NB4 (cell line): ENCODE results near the gene SLC12A7.

Experiments used
- DNase-seq: peaks from one replicate; pipeline ENCODE4 v3.0.0; 2010; ENCODE audit warnings: low read depth
- H3K4me3 ChIP-seq: one replicate; pipeline ENCODE4 v1.5.1; 2011; ENCODE audit warnings: mild to moderate bottlenecking, low read depth, low read length, moderate library complexity
- CTCF ChIP-seq: IDR thresholded peaks from one replicate; pipeline ENCODE4 v1.5.1; 2012; ENCODE audit warnings: low read depth, low read length
- MYC ChIP-seq: IDR thresholded peaks from 2 replicates; pipeline ENCODE4 v1.6.1; 2011; ENCODE audit warnings: low read depth, low read length
- POLR2A ChIP-seq: IDR thresholded peaks from 2 replicates; pipeline ENCODE4 v1.6.1; 2011; ENCODE audit warnings: mild to moderate bottlenecking; ENCODE audit not compliant: insufficient read length; ENCODE audit errors: extremely low read depth
- TF ChIP-seq, protein P1 (sequence below): IDR thresholded peaks from 2 replicates; pipeline ENCODE4 v1.6.1; 2011; ENCODE audit warnings: low read depth, low read length

The SLC12A7 gene

DNA sequence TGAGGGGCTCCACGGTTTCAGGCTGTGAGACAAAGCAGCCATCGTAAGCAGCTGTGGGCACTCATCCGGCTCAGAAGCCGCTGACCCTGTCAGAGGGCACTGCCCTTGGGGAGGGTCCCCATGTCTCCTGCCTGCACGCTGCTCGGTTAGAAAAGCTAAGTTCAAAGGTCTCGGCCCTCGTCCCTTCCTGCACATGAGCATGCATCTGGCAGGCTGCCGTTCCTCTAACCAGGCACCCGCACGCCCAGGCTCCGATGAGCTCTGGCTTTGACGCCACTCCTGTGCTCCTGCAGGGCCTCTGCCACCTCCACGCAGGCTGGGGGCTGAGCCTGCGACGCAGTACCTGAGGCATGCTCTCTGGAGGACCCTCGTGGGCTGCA lies 52.0 kb downstream of the SLC12A7 start:
- TF ChIP-seq CTCF, result no peak
- TF ChIP-seq, protein P1, sequence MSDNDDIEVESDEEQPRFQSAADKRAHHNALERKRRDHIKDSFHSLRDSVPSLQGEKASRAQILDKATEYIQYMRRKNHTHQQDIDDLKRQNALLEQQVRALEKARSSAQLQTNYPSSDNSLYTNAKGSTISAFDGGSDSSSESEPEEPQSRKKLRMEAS, result no peak
- no peak for TF ChIP-seq MYC
- TF ChIP-seq POLR2A, result no peak

DNA sequence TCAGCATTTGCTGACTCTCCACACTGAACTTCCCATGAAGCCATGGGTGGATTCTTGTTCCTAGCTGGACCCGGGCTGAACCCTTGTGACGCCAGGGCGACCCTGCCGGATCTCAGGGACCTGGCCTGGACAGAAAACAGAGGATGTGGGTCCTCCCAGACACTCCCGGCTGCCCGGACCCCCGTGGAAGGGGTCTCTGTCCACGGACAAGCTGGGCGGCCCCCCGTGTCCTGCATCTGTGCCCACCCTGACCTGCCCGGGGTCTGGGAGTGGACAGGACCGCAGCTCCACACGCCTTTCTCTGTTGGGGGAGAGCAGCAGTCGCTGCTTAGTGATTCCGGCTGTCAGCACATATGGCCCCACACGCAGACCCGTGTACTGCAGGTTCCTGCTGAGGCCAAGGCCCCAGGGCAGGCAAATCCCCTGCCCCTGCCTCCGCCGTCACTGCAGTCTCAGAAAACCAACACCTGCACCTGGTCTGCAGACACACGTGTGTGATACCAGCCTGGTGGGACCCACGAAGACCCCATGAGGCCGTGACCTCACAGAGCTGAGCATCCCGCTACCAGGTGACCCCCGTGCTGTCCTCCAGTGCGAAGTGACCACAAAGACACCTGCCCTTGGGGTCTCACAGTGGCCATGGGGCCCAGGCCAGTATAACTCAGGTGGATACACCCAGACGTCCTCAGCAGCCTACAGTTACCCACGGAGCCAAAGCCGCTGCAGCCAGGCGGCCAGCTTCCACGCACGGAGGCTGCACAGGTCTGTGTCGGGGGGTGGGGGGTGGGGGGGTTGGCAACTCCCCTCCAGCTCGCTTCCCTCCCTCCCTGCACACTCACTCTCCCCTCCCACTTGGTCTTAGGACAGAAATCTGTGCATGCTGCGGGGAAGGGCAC lies 52.6 kb downstream of the SLC12A7 start:
- no peak overlapping the region for H3K4me3 ChIP-seq
- no peak for DNase-seq
- no peak for TF ChIP-seq CTCF
- TF ChIP-seq POLR2A, result no peak
- no peak for TF ChIP-seq MYC
- TF ChIP-seq, protein P1, result no peak

More for the DNA sequence above, 52.0 kb downstream of the SLC12A7 start:
- DNase-seq, result no peak
- H3K4me3 ChIP-seq, result no peak overlapping the region

GRCh38 chr5:1058083-1058945 lies 53.5 kb downstream of the SLC12A7 start:
- TF ChIP-seq, protein P1, result no peak
- TF ChIP-seq CTCF (no peak), POLR2A (no peak), MYC (no peak)
- H3K4me3 ChIP-seq, result no peak overlapping the region
- no peak for DNase-seq

DNA sequence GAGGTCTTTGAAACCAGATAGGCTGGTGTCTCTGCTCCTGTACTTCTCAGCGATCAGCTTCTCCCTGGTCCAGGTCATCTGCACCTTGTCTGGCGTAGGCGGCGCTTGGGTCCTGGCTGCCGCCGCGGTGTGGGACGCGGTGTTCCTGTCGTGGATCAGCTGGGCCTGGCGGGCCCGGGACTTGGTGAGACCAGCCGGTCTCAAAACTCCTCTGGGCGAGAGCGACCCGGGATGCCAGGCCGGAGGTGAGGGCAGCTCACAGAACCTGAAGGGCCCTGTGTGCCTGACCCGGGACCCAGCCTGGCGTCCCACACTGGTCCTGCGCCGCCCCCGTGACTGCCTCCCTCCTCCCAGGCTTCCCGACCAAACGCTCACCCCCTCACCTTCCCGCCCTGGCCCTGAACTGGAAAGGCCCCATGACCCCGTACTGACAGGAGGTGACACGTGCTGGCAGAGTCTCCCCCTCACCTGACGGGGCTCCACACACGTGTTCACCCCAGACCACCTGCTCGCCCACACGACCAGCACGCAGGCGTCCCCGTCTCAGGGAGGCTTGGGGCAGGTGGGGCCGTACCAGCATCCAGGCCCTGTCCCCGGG lies 54.3 kb downstream of the SLC12A7 start:
- DNase-seq, result no peak
- H3K4me3 ChIP-seq, result no peak overlapping the region
- TF ChIP-seq POLR2A, result no peak
- TF ChIP-seq, protein P1, result no peak
- TF ChIP-seq CTCF, result no peak
- TF ChIP-seq MYC, result no peak

DNA sequence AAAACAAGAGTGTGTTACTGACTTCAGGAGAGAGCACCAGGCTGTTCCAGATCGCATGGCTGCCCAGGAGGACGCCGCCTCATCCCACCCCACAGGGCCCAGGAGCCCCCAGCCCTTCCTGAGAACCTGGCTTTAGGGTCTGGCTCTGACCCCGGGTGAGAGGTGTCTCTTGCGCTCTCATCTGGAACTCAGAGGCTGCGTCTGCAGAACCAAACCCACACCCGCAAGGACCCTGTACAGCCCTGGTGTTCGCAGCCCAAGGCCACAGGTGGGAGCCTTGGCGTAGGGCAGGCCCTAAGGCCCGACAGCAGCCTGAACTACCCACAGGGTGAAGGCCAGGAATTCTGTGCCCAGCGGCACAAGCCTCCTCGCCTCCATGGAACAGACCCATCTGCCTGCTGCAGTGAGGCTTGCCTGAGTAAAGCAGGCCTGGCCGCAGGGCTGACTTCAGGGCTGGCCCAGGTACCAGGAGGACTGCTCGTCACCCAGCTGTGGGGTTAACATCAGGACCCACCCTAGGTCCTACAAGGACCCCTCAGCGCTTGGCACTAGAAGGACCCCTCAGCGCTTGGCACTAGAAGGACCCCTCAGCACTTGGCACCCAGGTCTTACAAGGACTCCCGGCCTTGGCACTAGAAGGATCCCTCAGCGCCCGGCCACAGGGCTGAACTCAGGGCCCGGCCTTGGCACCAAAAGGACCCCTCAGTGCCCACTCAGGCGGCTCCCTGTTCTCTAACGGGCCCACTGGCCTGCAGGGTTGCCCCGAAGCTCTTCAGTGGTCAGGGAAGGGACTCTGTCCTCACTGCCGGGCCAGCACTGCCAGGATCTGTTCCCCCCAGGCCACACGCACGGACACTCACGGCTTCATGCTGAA lies 55.0 kb downstream of the SLC12A7 start:
- no peak for TF ChIP-seq POLR2A
- TF ChIP-seq, protein P1, result no peak
- no peak for TF ChIP-seq CTCF
- no peak for TF ChIP-seq MYC
- no peak for DNase-seq
- no peak overlapping the region for H3K4me3 ChIP-seq
